ENCODE data around the gene HPS6.

- TF ChIP-seq CTCF (IDR thresholded peaks at IDR 0.05) (no peak), POLR2A (IDR thresholded peaks at IDR 0.05) (no peak)
These were observed 2.2 kb downstream of the HPS6 start for GRCh38 chr10:102067091-102067916.

All from adrenal gland (tissue), 5 donors.